ENCODE data around the gene TMEM238L. TPM values are rescaled to one million over a fixed set of nuclear protein-coding genes. Genes with fewer than 3 reads are reported as not detected.
A peak's percentile ranks its signal among the peaks of the same experiment; 100 is the strongest.

Gene TMEM238L
- total RNA-seq, 4 donors from 2014 or later, result 0.22 TPM; not detected in 3

DNA sequence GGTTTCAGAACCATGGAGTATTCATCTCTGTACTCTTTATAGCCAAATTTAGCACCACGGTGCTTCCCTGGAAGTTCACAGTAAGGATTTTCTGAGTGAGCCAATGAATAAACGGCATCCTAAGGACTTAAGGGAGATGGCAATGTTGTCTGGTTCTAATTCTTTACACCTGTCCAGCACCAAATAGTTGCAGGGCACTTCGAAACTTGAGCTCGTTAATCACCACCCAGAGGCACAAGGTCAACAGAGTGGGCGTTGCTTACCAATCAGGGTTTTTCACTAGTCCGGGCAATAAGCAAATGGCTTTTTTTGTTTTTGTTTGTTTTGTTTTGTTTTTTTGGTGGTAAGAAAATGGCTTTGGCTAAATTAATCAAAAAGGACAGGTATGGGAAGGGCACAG lies 45.8 kb downstream of the TMEM238L start:
- TF ChIP-seq POLR2A (IDR thresholded peaks at IDR 0.05), result no peak
- TF ChIP-seq, protein P1, sequence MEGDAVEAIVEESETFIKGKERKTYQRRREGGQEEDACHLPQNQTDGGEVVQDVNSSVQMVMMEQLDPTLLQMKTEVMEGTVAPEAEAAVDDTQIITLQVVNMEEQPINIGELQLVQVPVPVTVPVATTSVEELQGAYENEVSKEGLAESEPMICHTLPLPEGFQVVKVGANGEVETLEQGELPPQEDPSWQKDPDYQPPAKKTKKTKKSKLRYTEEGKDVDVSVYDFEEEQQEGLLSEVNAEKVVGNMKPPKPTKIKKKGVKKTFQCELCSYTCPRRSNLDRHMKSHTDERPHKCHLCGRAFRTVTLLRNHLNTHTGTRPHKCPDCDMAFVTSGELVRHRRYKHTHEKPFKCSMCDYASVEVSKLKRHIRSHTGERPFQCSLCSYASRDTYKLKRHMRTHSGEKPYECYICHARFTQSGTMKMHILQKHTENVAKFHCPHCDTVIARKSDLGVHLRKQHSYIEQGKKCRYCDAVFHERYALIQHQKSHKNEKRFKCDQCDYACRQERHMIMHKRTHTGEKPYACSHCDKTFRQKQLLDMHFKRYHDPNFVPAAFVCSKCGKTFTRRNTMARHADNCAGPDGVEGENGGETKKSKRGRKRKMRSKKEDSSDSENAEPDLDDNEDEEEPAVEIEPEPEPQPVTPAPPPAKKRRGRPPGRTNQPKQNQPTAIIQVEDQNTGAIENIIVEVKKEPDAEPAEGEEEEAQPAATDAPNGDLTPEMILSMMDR (IDR thresholded peaks at IDR 0.05 in 4 of 5, conservative IDR thresholded peaks at IDR 0.05 in 1 of 5), result no peak
- DNase-seq, result no peak
- no peak overlapping the region for H3K27ac ChIP-seq
- no peaks in the 10 kb centered on the region for H3K27me3 ChIP-seq
- H3K9me3 ChIP-seq, result no peaks in the 10 kb centered on the region
- H3K4me3 ChIP-seq, result no peak overlapping the region
- H3K36me3 ChIP-seq, result no peaks in the 10 kb centered on the region
- in situ Hi-C loops (cut with MboI; ENCODE audit: low sequenced_read_pairs in 4 of 4) (no loop called here), intact Hi-C loops (cut with DNase I; ENCODE audit: low total_unique reads) (no loop called here)
- ATAC-seq, result no peak
- H3K4me1 ChIP-seq, result peaks cover 6 to 24% of the 10 kb centered on the region in 2 donors

DNA sequence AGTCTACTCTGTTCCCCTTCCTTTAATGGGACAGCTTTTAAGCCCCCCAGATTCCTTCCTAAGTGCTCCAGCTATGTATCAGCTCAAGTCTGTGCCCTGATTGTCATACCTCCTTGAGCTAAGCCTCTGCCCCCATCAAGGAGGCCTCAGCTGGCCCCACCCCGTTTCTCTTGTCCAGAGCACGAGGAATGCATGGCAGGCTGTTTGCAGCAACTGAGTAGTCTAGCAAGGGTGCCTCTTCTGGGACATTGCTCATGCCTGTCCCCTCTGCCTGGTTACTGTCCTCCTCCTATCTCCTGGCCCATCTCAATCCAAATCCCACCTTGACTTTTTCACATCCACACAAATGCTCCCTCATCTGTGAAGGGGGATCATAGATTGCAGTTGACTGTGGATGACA lies 46.3 kb downstream of the TMEM238L start:
- no peaks in the 10 kb centered on the region for H3K9me3 ChIP-seq
- H3K4me1 ChIP-seq, result peaks cover 6 to 24% of the 10 kb centered on the region in 2 donors
- H3K4me3 ChIP-seq, result no peak overlapping the region
- in situ Hi-C loops (cut with MboI; ENCODE audit: low sequenced_read_pairs in 4 of 4) (no loop called here), intact Hi-C loops (cut with DNase I; ENCODE audit: low total_unique reads) (no loop called here)
- DNase-seq, result no peak
- peak overlapping the region in 1 of 4 donors; percentile 78 for H3K27ac ChIP-seq
- no peak for TF ChIP-seq POLR2A (IDR thresholded peaks at IDR 0.05)
- TF ChIP-seq, protein P1 (IDR thresholded peaks at IDR 0.05 in 4 of 5, conservative IDR thresholded peaks at IDR 0.05 in 1 of 5), result no peak
- no peaks in the 10 kb centered on the region for H3K36me3 ChIP-seq
- no peaks in the 10 kb centered on the region for H3K27me3 ChIP-seq
- ATAC-seq, result no peak

DNA sequence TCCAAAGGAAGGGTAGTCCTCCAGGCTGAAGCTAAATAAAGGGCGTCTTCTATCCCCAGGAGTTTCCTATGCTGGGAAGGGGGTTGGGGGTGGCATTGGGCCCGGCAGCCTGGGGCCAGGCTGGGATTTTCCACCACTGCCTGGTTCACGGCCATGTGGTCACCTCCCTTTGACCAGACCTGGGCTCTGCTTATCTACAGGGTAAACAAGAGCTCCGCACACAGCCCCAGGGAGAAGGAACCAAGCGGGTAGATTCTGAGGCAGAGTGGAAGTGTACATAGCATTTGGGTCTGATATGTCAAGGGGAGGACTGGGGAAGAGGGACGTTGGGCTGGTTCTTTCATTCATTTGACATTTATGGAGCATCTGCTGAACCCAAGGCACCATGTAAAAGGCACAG lies 46.8 kb downstream of the TMEM238L start:
- TF ChIP-seq, protein P1 (IDR thresholded peaks at IDR 0.05 in 4 of 5, conservative IDR thresholded peaks at IDR 0.05 in 1 of 5), result no peak
- TF ChIP-seq POLR2A (IDR thresholded peaks at IDR 0.05), result no peak
- H3K36me3 ChIP-seq, result no peaks in the 10 kb centered on the region
- no peaks in the 10 kb centered on the region for H3K9me3 ChIP-seq
- peak in 1 of 2 donors; percentile 12 for DNase-seq
- ATAC-seq, result peak in 1 of 2 donors; percentile 16
- H3K4me3 ChIP-seq, result no peak overlapping the region
- in situ Hi-C loops (cut with MboI; ENCODE audit: low sequenced_read_pairs in 4 of 4) (no loop called here), intact Hi-C loops (cut with DNase I; ENCODE audit: low total_unique reads) (no loop called here)
- H3K4me1 ChIP-seq, result peaks cover 6 to 24% of the 10 kb centered on the region in 2 donors
- H3K27me3 ChIP-seq, result no peaks in the 10 kb centered on the region
- peak overlapping the region in 2 of 4 donors; percentile 59 to 78 for H3K27ac ChIP-seq

DNA sequence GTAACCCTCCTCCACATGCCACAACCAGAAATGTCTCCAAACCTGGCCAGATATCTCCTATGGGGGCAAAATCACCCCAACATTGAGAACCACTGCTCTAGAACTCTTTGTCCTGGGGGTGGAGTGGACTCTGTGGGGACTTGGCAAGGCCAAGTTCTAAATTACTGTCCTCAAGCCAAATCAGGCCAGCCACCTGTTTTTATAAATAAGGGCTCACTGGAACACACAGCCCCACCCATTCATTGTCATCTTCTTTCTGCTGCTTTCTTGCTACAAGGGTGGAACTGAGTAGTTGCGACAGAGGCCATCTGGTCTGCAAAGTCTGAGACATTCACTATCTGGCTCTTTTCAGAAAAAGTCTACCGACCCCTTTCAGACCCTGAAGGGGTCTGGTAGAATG lies 47.3 kb downstream of the TMEM238L start:
- H3K36me3 ChIP-seq, result no peaks in the 10 kb centered on the region
- TF ChIP-seq, protein P1 (IDR thresholded peaks at IDR 0.05 in 4 of 5, conservative IDR thresholded peaks at IDR 0.05 in 1 of 5), result no peak
- no peak for TF ChIP-seq POLR2A (IDR thresholded peaks at IDR 0.05)
- H3K4me1 ChIP-seq, result peaks cover 6 to 24% of the 10 kb centered on the region in 2 donors
- H3K27me3 ChIP-seq, result no peaks in the 10 kb centered on the region
- no peak overlapping the region for H3K4me3 ChIP-seq
- in situ Hi-C loops (cut with MboI; ENCODE audit: low sequenced_read_pairs in 4 of 4), result no loop called here
- intact Hi-C loops (cut with DNase I; ENCODE audit: low total_unique reads), result no loop called here
- no peaks in the 10 kb centered on the region for H3K9me3 ChIP-seq
- peak overlapping the region in 2 of 4 donors; percentile 59 to 78 for H3K27ac ChIP-seq
- ATAC-seq, result peak; percentile 85 to 91
- peak; percentile 62 to 65 for DNase-seq

DNA sequence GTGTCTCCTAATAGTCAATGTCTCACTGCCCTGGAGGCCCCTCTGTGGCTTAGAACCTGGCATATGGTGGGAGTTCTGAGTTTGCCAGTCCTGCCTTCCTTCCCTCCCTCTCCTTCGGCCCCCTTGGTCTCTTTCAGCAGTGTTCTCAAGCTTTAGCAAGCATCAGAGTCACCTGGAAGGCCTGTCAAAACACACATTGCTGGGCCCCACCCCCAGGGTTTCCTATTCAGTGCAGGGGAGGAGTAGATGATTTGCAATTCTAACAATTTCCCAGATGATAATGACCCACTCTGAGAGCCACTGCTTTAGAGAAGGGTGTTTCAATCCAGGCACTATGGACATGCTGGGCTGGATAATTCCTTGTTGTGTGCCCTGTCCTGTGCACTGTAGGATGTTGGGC lies 47.7 kb downstream of the TMEM238L start:
- no peaks in the 10 kb centered on the region for H3K9me3 ChIP-seq
- no peaks in the 10 kb centered on the region for H3K36me3 ChIP-seq
- DNase-seq (no peak), ATAC-seq (peak; percentile 21 to 33)
- intact Hi-C loops (cut with DNase I; ENCODE audit: low total_unique reads), result no loop called here
- no peaks in the 10 kb centered on the region for H3K27me3 ChIP-seq
- peak overlapping the region in 1 of 4 donors; percentile 78 for H3K27ac ChIP-seq
- TF ChIP-seq, protein P1 (IDR thresholded peaks at IDR 0.05 in 4 of 5, conservative IDR thresholded peaks at IDR 0.05 in 1 of 5), result no peak
- TF ChIP-seq POLR2A (IDR thresholded peaks at IDR 0.05), result no peak
- no peak overlapping the region for H3K4me3 ChIP-seq
- in situ Hi-C loops (cut with MboI; ENCODE audit: low sequenced_read_pairs in 4 of 4), result no loop called here
- H3K4me1 ChIP-seq, result peaks cover 6 to 24% of the 10 kb centered on the region in 2 donors

All from gastrocnemius medialis (tissue), 4 donors.